NCI-H748 (cell line): ENCODE results near the gene PRKAR1B.

Source experiments
- DNase-seq: peaks from one replicate; lab custom pipeline; 2025; ENCODE audit not compliant: unreplicated experiment; lab: John Stamatoyannopoulos, UW

Gene PRKAR1B

DNA sequence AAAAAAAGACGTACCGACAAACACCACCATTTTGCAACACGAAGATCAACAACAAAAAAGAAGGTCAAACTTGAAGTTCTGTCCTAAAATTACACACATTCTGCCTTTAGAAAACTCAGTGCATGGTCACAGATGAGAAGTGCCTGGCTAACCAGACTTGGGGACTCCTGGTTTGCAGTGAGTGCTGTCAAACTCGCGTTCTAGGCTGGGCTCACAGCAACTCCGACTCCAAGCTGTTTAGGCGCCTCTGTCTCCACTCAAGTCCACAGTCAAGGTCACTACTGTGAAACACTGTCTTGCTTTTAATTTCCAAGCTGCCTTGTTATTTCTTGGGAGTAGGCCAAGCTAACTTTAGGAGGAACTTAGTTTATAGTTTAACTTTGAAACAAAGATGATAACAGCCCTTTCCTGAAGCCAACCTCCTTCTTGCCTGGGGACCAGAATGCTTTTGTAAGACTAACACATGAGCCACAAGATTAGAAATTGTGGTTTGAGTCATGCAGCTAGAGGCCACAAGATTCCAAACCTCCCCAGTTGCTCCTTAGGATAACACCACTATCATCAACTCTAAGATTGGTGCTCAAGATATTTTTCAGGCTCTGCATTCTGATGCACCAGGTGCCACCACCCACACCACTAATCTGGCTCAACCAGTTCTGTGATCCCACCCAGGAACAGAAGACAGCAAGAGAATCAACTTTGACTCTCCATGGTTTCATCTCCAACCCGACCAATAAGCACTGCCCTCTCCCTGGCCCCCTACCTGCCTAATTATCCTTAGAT, 1.7 kb downstream of the PRKAR1B start:
- DNase-seq = no peak

- DNase-seq = no peak
Measured at GRCh38 chr7:724298-724697, 2.8 kb downstream of the PRKAR1B start.

GRCh38 chr7:723541-723940, 3.5 kb downstream of the PRKAR1B start:
- no peak for DNase-seq

GRCh38 chr7:721619-722248, 5.3 kb downstream of the PRKAR1B start:
- DNase-seq = no peak

DNA sequence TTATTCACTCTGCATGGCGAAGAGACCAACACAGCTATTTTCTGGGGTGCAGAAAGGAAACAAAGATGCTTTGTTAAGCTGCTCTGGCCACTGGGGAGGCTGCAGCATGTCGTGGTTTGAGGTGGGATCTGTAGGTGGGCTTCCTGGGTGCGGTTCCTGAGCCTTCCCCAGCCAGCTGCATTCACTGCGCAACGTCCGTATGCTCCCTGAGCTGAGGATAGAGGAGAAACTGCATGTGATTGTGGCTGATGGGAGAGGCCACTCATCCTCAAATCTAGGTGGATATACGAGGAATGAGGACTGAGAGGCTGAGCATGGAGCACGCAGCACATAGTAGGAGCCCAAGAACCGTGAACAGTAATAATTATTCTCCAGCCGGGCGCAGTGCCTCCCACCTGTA, 10.4 kb downstream of the PRKAR1B start:
- no peak for DNase-seq

GRCh38 chr7:716222-716621, 10.9 kb downstream of the PRKAR1B start:
- DNase-seq = peak; percentile 8

GRCh38 chr7:714251-714671, 12.8 kb downstream of the PRKAR1B start:
- no peak for DNase-seq

DNA sequence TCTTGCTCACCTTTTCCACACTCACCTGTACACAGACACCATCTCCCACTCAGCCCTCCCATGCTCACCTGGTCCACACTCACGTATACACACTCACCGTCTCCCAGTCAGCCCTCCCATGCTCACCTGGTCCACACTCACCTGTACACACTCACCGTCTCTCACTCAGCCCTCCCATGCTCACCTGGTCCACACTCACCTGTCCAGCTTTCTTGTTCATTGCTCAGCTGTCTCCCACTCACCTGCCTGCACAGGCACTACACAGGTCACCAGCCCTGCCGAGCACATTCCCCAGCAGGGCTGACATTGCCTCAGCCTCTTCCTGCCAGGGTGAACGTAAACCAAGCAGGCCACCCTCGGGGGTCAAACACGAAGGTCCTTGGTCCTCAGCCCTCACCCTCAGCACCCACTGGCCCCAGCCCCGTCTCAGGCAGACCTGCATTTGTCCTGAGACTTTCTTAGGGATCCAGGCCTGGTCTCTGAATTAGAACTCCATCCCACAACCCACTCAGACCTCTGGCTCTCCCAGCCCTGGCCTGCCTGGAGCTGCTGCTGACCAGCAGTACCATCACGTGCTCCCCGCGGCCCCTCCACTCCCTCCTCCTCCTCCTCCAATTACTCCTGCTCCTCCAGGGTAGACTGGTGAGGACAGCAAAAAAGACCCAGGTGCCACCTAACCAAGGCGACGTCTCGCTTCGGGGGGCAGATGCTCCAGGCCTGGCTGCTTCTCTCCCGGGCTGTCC, 13.4 kb downstream of the PRKAR1B start:
- no peak for DNase-seq

GRCh38 chr7:713139-713457, 14.0 kb downstream of the PRKAR1B start:
- no peak for DNase-seq

DNA sequence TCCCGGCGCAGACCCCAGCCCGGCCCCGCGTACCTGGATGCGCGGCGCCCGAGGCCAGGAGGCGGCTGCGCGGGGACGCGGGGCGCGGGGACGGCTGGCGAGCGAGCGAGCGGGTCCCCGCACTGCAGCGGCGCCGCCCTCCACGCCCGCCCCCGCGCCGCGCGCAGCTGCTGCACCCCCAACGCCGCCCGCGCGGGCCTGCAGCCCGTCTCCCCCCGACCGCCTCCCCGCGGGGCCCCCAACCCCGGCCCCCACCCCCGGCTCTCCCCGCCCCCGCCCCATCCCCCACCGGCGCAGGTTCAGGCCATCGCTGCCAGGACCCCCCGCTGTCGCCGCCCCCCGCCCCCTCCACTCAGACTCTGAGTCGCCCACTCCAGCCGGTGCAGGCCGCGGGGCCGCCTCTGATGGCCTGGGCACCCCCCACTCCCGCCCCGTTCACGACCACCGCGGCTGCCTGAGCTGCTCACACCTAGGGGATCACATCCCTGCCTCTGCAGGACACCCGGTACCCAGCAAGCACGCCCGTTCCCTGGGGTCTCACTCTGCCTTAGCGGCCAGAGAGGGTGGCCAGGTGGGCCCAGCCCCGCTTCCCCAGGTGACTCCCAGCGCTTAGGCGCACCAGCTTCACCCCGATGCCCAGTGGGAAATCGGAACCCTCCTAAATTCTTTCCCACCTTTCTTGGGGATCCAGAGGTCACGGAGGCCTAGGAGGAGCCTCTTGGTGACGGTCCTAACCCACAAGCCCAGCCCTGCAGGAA, 14.5 kb downstream of the PRKAR1B start:
- peak; percentile 20 for DNase-seq

GRCh38 chr7:711922-712380, 15.1 kb downstream of the PRKAR1B start:
- DNase-seq = peak; percentile 9

GRCh38 chr7:711093-711921, 15.8 kb downstream of the PRKAR1B start:
- DNase-seq = peak; percentile 8

- DNase-seq = no peak
Measured at GRCh38 chr7:710161-710560, 16.9 kb downstream of the PRKAR1B start.

DNA sequence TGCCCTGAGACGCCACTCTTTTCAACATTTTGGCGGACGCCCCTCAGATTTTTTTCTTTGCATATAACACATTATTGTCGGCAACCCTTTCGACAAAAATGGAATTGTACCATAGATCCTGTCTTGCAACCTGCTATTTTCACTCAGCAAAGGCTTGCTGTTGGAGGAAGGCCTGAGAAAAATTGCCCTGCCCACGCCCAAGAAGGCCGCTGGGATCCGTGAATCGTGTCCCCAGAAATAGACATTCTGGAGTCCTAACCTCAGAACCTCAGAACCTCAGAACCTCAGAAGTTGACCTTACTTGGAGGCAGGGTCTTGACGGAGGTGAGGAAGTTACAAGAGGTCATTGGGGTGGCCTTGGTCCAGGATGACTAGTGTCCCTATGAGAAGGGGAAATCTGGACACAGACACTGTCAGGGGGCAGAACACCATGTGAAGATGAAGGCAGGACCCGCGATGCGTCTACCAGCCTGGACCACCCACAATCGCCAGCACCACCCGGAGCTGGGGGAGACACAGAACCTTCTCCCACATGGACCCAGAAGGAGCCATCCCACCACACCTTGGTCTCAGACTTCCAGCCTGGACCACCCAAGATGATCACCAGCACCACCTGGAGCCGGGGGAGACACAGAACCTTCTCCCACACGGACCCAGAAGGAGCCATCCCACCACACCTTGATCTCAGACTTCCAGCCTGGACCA, 19.6 kb downstream of the PRKAR1B start:
- no peak for DNase-seq

DNA sequence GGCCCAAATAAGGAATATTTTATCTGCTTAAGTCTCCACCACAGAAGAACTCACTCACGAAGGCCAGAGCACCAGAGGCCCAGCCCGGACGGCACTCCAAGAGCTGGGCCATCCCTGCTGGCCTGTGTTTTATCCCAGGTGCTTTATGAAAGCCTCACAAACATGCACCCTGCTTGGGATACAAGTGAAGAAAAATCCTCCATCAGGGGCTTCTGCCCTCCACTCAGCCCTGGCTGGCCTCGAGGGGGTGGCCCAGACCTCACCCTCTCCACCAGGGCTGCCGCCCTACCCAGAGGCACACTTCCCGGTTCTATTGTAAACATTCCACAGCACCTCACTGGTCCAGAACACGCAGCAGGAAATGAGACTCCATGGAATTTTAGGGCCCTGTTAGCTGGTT, 20.4 kb downstream of the PRKAR1B start:
- DNase-seq = no peak

DNA sequence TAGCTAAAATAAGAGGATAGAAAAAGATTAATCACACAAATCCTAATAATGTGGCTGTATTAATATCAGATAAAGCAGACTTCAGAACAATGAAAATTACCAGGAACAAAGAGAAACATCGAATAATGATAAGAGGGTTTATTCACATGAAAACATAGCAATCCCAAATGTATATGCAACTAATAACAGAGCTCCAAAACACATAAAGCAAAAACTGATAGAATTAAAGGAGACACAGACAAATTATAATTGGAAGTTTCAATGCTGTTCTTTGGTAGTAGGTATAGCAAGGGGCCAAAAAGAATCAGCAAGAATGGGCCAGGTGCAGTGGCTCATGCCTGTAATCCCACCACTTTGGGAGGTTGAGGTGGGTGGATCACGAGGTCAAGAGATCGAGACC, 24.0 kb downstream of the PRKAR1B start:
- no peak for DNase-seq

GRCh38 chr7:701086-701671, 25.9 kb downstream of the PRKAR1B start:
- no peak for DNase-seq

- DNase-seq = no peak
Measured at GRCh38 chr7:699476-700170, 27.5 kb downstream of the PRKAR1B start.
